HCT116 (cell line): ENCODE results near the gene SGK2. TPM values are rescaled to one million over a fixed set of nuclear protein-coding genes. Genes with fewer than 3 reads are reported as not detected.

Experiments
- ATAC-seq: fragments of 200-7000 bp; cut with Tn5 transposase; 2 replicates; pipeline ENCODE4 v1.9.1; 2020; ENCODE audit warnings: mild to moderate bottlenecking, moderate library complexity
- BruUV-seq: library from RNA; stranded (reverse); fragments of 400-500 nt; replicated peaks from 2 replicates; lab custom pipeline; 2021; lab: Mats Ljungman, UMichigan
- CTCF ChIA-PET: fragments of 300-600 bp; sonication (Branson Sonifier 250); formaldehyde crosslinking; loops from one replicate; lab custom pipeline; 2021; ENCODE audit warnings: antibody characterized with exemption; lab: Charles Lee
- POLR2A ChIA-PET: fragments of 300-600, 350-600 bp; sonication (Branson Sonifier 250); formaldehyde crosslinking; loops from one replicate; lab custom pipeline; 2021; ENCODE audit warnings: antibody characterized with exemption; lab: Charles Lee
- RAD21 ChIA-PET, 2 experiments: fragments of 300-600 bp; sonication (Branson Sonifier 250); formaldehyde crosslinking; loops; one replicate each; lab custom pipeline; 2023; ENCODE audit warnings: low total read pairs in 2 of 2; ENCODE audit not compliant: uncharacterized antibody in 2 of 2, unreplicated experiment in 2 of 2, low non-redundant PET in 1 of 2; lab: Charles Lee
- DNase-seq: peaks from one replicate; pipeline ENCODE4 v3.0.0-alpha.2; 2010; ENCODE audit warnings: low read depth, low spot score
- H2AFZ ChIP-seq: fragments of 200-600 bp; shearing (Covaris generic), sonication (generic); 2 replicates; pipeline ENCODE4 v1.6.1; 2017; ENCODE audit warnings: low read depth, mixed run types, mixed read lengths, antibody characterized with exemption, low read length; ENCODE audit not compliant: poor library complexity, severe bottlenecking
- H3K27ac ChIP-seq: 2 replicates; pipeline ENCODE4 v1.5.1; 2012; ENCODE audit warnings: low read depth, low read length
- H3K27me3 ChIP-seq: fragments of 200-600 bp; sonication (generic); 2 replicates; pipeline ENCODE4 v1.6.1; 2016; ENCODE audit warnings: mixed run types, low read length, mixed read lengths; ENCODE audit not compliant: insufficient read depth
- H3K36me3 ChIP-seq, 2 experiments: fragments of 200-500 bp in 1 of 2; fragments of 200-600 bp in 1 of 2; sonication (Bioruptor generic) in 1 of 2; sonication (generic) in 1 of 2; 2 replicates each; pipeline versions ENCODE4 v1.5.1 to v1.6.1; 2014 to 2016; ENCODE audit warnings: low read length in 2 of 2, inconsistent platforms in 1 of 2, mixed read lengths in 1 of 2, mixed run types in 1 of 2; ENCODE audit not compliant: insufficient read depth in 2 of 2, control insufficient read depth in 1 of 2
- H3K4me1 ChIP-seq, 2 experiments: fragments of 200-600 bp in 1 of 2; sonication (generic) in 1 of 2; 2 replicates each; pipeline versions ENCODE4 v1.5.1 to v1.6.1; 2012 to 2017; ENCODE audit warnings: low read length in 2 of 2, inconsistent platforms in 1 of 2, mild to moderate bottlenecking in 1 of 2, mixed read lengths in 1 of 2, mixed run types in 1 of 2, moderate library complexity in 1 of 2; ENCODE audit not compliant: insufficient read depth in 2 of 2, control insufficient read depth in 1 of 2
- H3K4me2 ChIP-seq: fragments of 200-600 bp; sonication (generic); 2 replicates; pipeline ENCODE4 v1.6.1; 2017; ENCODE audit warnings: mixed run types, low read length, mixed read lengths
- H3K4me3 ChIP-seq, 2 experiments: fragments of 200-600 bp in 1 of 2; sonication (generic) in 1 of 2; replicated peaks in 1 of 2; 2 replicates each; pipeline ENCODE4 v1.5.1; 2011 to 2016; ENCODE audit warnings: low read length in 2 of 2, control low read depth in 1 of 2, low read depth in 1 of 2, mild to moderate bottlenecking in 1 of 2, mixed read lengths in 1 of 2, mixed run types in 1 of 2
- H3K79me2 ChIP-seq: fragments of 200-600 bp; sonication (generic); 2 replicates; pipeline ENCODE4 v1.6.1; 2017; ENCODE audit warnings: mild to moderate bottlenecking, mixed run types, low read length, moderate library complexity, mixed read lengths; ENCODE audit not compliant: insufficient read depth
- H3K9ac ChIP-seq: fragments of 200-600 bp; sonication (generic); 2 replicates; pipeline ENCODE4 v1.6.1; 2016; ENCODE audit warnings: low read length, mixed read lengths
- H3K9me2 ChIP-seq: fragments of 200-600 bp; sonication (generic), shearing (Covaris generic); 2 replicates; pipeline ENCODE4 v1.6.1; 2017; ENCODE audit warnings: mixed run types, mild to moderate bottlenecking, moderate library complexity; ENCODE audit not compliant: insufficient read depth
- H3K9me3 ChIP-seq, 2 experiments: fragments of 200-500 bp in 1 of 2; fragments of 200-600 bp in 1 of 2; sonication (Bioruptor generic) in 1 of 2; sonication (generic) in 1 of 2; 2 replicates each; pipeline ENCODE4 v1.6.1; 2014 to 2017; ENCODE audit warnings: low read length in 2 of 2, mixed read lengths in 2 of 2, inconsistent platforms in 1 of 2, low read depth in 1 of 2, mild to moderate bottlenecking in 1 of 2, mixed run types in 1 of 2, moderate library complexity in 1 of 2; ENCODE audit not compliant: control insufficient read depth in 1 of 2, insufficient read depth in 1 of 2
- H4K20me1 ChIP-seq: fragments of 200-600 bp; sonication (generic), shearing (Covaris generic); 2 replicates; pipeline ENCODE4 v1.6.1; 2017; ENCODE audit warnings: mixed run types, mild to moderate bottlenecking, moderate library complexity; ENCODE audit not compliant: insufficient read depth
- CBX3 ChIP-seq: IDR thresholded peaks from 2 replicates; pipeline ENCODE4 v1.6.1; 2012; ENCODE audit warnings: low read depth
- EGR1 ChIP-seq: IDR thresholded peaks from 2 replicates; pipeline ENCODE4 v1.6.1; 2012; ENCODE audit warnings: low read depth
- ELF1 ChIP-seq: IDR thresholded peaks from 2 replicates; pipeline ENCODE4 v1.6.1; 2012; ENCODE audit warnings: low read depth, borderline replicate concordance
- FOSL1 ChIP-seq: IDR thresholded peaks from 2 replicates; pipeline ENCODE4 v1.6.1; 2012; ENCODE audit warnings: low read depth
- JUND ChIP-seq: IDR thresholded peaks from 2 replicates; pipeline ENCODE4 v1.6.1; 2012
- POLR2AphosphoS5 ChIP-seq: IDR thresholded peaks from 2 replicates; pipeline ENCODE4 v1.6.1; 2011; ENCODE audit warnings: mild to moderate bottlenecking, low read depth, low read length, moderate library complexity
- RAD21 ChIP-seq: IDR thresholded peaks from 2 replicates; pipeline ENCODE4 v1.6.1; 2012; ENCODE audit warnings: low read depth, mild to moderate bottlenecking
- SIN3A ChIP-seq: IDR thresholded peaks from 2 replicates; pipeline ENCODE4 v1.6.1; 2012; ENCODE audit warnings: low read depth
- SRF ChIP-seq: IDR thresholded peaks from 2 replicates; pipeline ENCODE4 v1.6.1; 2012; ENCODE audit warnings: low read depth
- TCF7L2 ChIP-seq: IDR thresholded peaks from 2 replicates; pipeline ENCODE4 v1.7.0; 2011; ENCODE audit warnings: borderline replicate concordance, inconsistent platforms; ENCODE audit not compliant: insufficient read depth, insufficient read length; ENCODE audit errors: extremely low read depth
- YY1 ChIP-seq: IDR thresholded peaks from 2 replicates; pipeline ENCODE4 v1.6.1; 2011; ENCODE audit warnings: low read length, low read depth, moderate library complexity, mild to moderate bottlenecking; ENCODE audit not compliant: insufficient replicate concordance; ENCODE audit errors: extremely low read depth
- ZFX ChIP-seq: fragments of 450-650 bp; IDR thresholded peaks from 2 replicates; pipeline ENCODE4 v1.6.1; 2017
- ZNF274 ChIP-seq: fragments of 200-500 bp; sonication (Bioruptor generic); IDR thresholded peaks from 2 replicates; pipeline ENCODE4 v1.6.1; 2014; ENCODE audit warnings: mild to moderate bottlenecking, low read depth, low read length, inconsistent platforms
- intact Hi-C: fragments of 100-400 bp; cut with micrococcal nuclease; formaldehyde crosslinking; loops from 2 replicates; pipeline ENCODE4 v1.10.0; 2022
- total RNA-seq: library from RNA; stranded (reverse); gene quantifications from one replicate; pipeline ENCODE4 v1.2.1, GENCODE V29; 2021; ENCODE audit not compliant: unreplicated experiment
- TF ChIP-seq, protein P1 (sequence below), 3 experiments: fragments of 200-600 bp in 1 of 3; sonication (generic) in 1 of 3; IDR thresholded peaks in 2 of 3; conservative IDR thresholded peaks in 1 of 3; 2 replicates each; pipeline ENCODE4 v1.5.1; 2012 to 2017; ENCODE audit warnings: low read depth in 2 of 3, low read length in 2 of 3, antibody characterized with exemption in 1 of 3, borderline replicate concordance in 1 of 3, control low read depth in 1 of 3, mild to moderate bottlenecking in 1 of 3, mixed read lengths in 1 of 3, mixed run types in 1 of 3, moderate library complexity in 1 of 3; ENCODE audit not compliant: insufficient read depth in 1 of 3
- TF ChIP-seq, protein P2 (sequence below): IDR thresholded peaks from 2 replicates; pipeline ENCODE4 v1.6.1; 2012
- TF ChIP-seq, protein P3 (sequence below): IDR thresholded peaks from 2 replicates; pipeline ENCODE4 v1.6.1; 2011; ENCODE audit warnings: mild to moderate bottlenecking, low read length, moderate library complexity; ENCODE audit not compliant: insufficient replicate concordance; ENCODE audit errors: extremely low read depth

Gene SGK2
- total RNA-seq, 1 experiment from 2014 or later: 2.3 TPM

DNA sequence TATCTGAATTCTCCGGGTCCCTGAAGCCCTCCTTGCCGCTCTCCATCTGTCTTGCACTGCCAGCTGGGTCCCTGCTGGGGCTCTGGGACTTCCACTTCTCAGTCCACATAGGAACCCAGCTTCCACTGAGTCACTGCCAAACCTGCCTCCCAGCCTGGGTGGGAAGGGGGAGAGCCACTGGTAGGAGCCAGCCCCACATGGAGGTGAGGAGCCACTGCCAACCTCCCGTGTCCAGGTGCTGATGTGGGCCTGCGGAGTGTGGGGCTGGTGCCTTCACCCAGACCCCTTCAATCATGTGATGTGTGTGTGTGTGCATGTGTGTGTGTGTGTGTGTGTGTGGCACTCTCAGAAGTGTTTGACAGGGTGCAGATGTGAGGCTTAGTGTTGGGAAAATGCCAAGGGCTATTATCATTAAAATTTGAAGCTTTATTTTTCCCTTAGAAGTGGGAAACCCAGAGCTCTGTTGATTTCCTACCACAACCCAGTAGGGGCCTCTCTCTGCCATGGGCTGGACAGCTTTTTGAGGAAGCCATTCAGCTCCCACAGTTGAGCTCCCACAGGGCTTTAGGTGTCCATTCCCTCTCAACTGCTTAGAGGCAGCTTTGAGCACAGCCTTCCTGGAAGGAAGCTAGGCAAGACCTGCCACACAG lies 9.3 kb upstream of the SGK2 start:
- no TSS peak for BruUV-seq

More for the DNA sequence above, 9.3 kb upstream of the SGK2 start:
- Histone ChIP-seq H3K9me3 (peaks cover 0 to 3% of the 10 kb centered on the region in 2 experiments; a peak in 1 of 4 replicates), H3K9me2 (no peaks in the 10 kb centered on the region), H3K4me2 (no peak overlapping the region), H3K79me2 (no peaks in the 10 kb centered on the region)
- POLR2A ChIA-PET: no interaction called here
- TF ChIP-seq FOSL1: no peak
- no peak for TF ChIP-seq EGR1
- no peak for TF ChIP-seq CBX3
- TF ChIP-seq YY1: no peak
- no peak for TF ChIP-seq SRF
- TF ChIP-seq JUND: no peak
- TF ChIP-seq ZNF274: no peak
- TF ChIP-seq RAD21: no peak
- TF ChIP-seq, protein P1, sequence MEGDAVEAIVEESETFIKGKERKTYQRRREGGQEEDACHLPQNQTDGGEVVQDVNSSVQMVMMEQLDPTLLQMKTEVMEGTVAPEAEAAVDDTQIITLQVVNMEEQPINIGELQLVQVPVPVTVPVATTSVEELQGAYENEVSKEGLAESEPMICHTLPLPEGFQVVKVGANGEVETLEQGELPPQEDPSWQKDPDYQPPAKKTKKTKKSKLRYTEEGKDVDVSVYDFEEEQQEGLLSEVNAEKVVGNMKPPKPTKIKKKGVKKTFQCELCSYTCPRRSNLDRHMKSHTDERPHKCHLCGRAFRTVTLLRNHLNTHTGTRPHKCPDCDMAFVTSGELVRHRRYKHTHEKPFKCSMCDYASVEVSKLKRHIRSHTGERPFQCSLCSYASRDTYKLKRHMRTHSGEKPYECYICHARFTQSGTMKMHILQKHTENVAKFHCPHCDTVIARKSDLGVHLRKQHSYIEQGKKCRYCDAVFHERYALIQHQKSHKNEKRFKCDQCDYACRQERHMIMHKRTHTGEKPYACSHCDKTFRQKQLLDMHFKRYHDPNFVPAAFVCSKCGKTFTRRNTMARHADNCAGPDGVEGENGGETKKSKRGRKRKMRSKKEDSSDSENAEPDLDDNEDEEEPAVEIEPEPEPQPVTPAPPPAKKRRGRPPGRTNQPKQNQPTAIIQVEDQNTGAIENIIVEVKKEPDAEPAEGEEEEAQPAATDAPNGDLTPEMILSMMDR (IDR thresholded peaks at IDR 0.05 in 2 of 3, conservative IDR thresholded peaks at IDR 0.05 in 1 of 3; ENCODE audit: borderline replicate concordance in 1 of 3, insufficient read depth in 1 of 3, low read depth in 2 of 3, low read length in 2 of 3): no peak
- TF ChIP-seq, protein P2, sequence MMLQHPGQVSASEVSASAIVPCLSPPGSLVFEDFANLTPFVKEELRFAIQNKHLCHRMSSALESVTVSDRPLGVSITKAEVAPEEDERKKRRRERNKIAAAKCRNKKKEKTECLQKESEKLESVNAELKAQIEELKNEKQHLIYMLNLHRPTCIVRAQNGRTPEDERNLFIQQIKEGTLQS: no peak
- no peak for TF ChIP-seq SIN3A
- TF ChIP-seq ELF1: no peak
- no peak for TF ChIP-seq TCF7L2
- TF ChIP-seq ZFX: no peak
- TF ChIP-seq, protein P3, sequence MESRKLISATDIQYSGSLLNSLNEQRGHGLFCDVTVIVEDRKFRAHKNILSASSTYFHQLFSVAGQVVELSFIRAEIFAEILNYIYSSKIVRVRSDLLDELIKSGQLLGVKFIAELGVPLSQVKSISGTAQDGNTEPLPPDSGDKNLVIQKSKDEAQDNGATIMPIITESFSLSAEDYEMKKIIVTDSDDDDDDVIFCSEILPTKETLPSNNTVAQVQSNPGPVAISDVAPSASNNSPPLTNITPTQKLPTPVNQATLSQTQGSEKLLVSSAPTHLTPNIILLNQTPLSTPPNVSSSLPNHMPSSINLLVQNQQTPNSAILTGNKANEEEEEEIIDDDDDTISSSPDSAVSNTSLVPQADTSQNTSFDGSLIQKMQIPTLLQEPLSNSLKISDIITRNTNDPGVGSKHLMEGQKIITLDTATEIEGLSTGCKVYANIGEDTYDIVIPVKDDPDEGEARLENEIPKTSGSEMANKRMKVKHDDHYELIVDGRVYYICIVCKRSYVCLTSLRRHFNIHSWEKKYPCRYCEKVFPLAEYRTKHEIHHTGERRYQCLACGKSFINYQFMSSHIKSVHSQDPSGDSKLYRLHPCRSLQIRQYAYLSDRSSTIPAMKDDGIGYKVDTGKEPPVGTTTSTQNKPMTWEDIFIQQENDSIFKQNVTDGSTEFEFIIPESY: no peak
- TF ChIP-seq POLR2AphosphoS5: no peak
- TF ChIP-seq, all 23 proteins: peak for 0
- ChIA-PET CTCF (interaction anchor here (0.6 to 1.2 kb wide), 2 partner anchors 11 to 1562 kb away, joined by 3 to 4 read pairs; no protein-coding TSS in a partner anchor), RAD21 (no interaction called here)
- ATAC-seq (no peak), DNase-seq (no peak)
- Histone ChIP-seq H3K27me3 (no peaks in the 10 kb centered on the region), H3K4me1 (no peaks in the 10 kb centered on the region), H3K36me3 (no peaks in the 10 kb centered on the region; a peak in 1 of 4 replicates), H3K9ac (no peak overlapping the region), H4K20me1 (no peaks in the 10 kb centered on the region), H3K27ac (no peak overlapping the region), H3K4me3 (no peak overlapping the region), H2AFZ (no peak overlapping the region)
- intact Hi-C loops: no loop called here
